Bronchial smooth muscle cell (primary cell): ENCODE results near the gene NTSR1. TPM values are rescaled to one million over a fixed set of nuclear protein-coding genes. Genes with fewer than 3 reads are reported as not detected.

Experiments
- total RNA-seq: library from RNA; depleted of rRNA; stranded (reverse); fragments of >200 nt; gene quantifications from 2 replicates; pipeline ENCODE4 v1.2.1, GENCODE V29; 2014

Gene NTSR1
- total RNA-seq: under 0.01 and 0.32 TPM in 2 replicates

DNA sequence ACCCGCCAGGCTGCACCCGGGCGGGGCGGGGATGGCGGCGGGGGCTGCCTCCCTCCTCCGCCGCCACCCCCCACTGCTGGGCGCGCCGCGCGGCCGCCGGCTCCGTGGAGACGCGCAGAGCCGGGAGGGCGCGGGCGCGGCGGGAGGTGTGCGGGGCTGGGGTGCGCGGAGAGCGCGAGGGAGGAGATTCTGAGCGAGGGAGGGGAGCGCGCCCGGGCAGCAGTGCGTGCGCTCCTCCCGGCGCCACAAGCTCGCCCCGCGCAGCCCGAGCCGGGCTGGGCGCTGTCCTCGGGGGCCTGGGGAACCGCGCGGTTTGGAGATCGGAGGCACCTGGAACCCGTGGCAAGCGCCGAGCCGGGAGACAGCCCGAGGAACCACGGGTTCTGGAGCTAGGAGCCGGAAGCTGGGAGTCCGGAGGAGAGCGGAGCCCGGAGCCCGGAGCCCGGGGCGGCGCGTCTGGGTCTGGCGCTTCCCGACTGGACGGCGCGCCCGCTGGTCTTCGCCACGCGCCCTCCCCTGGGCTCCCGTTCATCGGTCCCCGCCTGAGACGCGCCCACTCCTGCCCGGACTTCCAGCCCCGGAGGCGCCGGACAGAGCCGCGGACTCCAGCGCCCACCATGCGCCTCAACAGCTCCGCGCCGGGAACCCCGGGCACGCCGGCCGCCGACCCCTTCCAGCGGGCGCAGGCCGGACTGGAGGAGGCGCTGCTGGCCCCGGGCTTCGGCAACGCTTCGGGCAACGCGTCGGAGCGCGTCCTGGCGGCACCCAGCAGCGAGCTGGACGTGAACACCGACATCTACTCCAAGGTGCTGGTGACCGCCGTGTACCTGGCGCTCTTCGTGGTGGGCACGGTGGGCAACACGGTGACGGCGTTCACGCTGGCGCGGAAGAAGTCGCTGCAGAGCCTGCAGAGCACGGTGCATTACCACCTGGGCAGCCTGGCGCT is at the start of gene NTSR1:
TSS of gene NTSR1 (plus strand) at position 246 of the 946 bp plus-strand sequence. CDS start at position 618, 372 bp downstream.

GRCh38 chr20:62804627-62805154 is 96.1 kb downstream of the NTSR1 start, which contains the start of gene OGFR:
TSS of gene OGFR (plus strand) at chr20:62804835. CDS start at chr20:62804860, 25 bp downstream.

Other genes starting within 250 kb of the NTSR1 start
- not detected in 2 replicates for gene GATA5, start 232.8 kb upstream of the NTSR1 start, total RNA-seq
- gene SLCO4A1, start 66.3 kb upstream of the NTSR1 start, total RNA-seq: 0.09 and 0.32 TPM in 2 replicates
- gene MRGBP, start 87.6 kb downstream of the NTSR1 start, total RNA-seq: 13.6 and 13.8 TPM in 2 replicates
- 34.8 and 35.9 TPM in 2 replicates for gene OGFR, start 96.0 kb downstream of the NTSR1 start, total RNA-seq
- 0.52 and 1.1 TPM in 2 replicates for gene COL9A3, start 108.2 kb downstream of the NTSR1 start, total RNA-seq
- 11.7 and 14.3 TPM in 2 replicates for gene TCFL5, start 153.0 kb downstream of the NTSR1 start, total RNA-seq
- gene DIDO1, start 217.7 kb downstream of the NTSR1 start, total RNA-seq: 27.3 and 31.4 TPM in 2 replicates
- gene GID8, start 229.3 kb downstream of the NTSR1 start, total RNA-seq: 30.6 and 31.3 TPM in 2 replicates
- 2.0 and 6.5 TPM in 2 replicates for gene SLC17A9, start 243.9 kb downstream of the NTSR1 start, total RNA-seq